GM12892 (cell line): ENCODE results near the gene HTR6.

Experiments used
- DNase-seq: peaks from one replicate; pipeline ENCODE4 v3.0.0; 2011; ENCODE audit not compliant: insufficient read length
- FAIRE-seq: peaks from 2 replicates; lab custom pipeline; 2011; peaks lifted over from hg19 to GRCh38; lab: Jason Lieb, UNC
- POLR2A ChIP-seq: IDR thresholded peaks from 2 replicates; pipeline ENCODE4 v1.6.1; 2011; ENCODE audit warnings: low read depth, low read length, control low read depth
- POLR2AphosphoS5 ChIP-seq: IDR thresholded peaks from 2 replicates; pipeline ENCODE4 v1.6.1; 2011; ENCODE audit warnings: low read depth, low read length, control low read depth
- TAF1 ChIP-seq: IDR thresholded peaks from 2 replicates; pipeline ENCODE4 v1.6.1; 2011; ENCODE audit warnings: low read depth, mild to moderate bottlenecking, control low read depth, low read length, borderline replicate concordance

HTR6 gene

DNA sequence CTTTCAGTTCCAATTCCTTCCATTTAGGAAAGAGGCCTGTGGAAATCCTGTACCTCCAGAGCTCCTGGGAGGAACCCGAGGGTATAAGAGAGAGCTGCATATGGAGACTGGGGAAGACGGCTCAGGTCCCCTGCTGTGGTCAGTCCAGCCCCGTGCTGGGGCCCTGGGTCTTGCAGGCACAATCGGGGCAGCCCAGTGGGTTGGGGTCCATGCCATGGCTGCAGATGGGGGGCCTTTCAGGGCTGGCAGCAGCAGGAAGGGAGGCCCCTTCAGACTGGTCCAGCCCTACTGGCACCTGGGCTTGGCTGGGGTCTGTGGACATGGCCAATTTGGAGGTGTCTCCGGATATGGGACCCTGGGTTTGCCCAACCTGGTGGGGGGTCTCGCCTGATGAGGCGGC is 18.2 kb downstream of the HTR6 start:
- no peak for TF ChIP-seq TAF1
- no peak for TF ChIP-seq POLR2AphosphoS5
- no peak for TF ChIP-seq POLR2A
- no peak for FAIRE-seq
- DNase-seq, result no peak

GRCh38 chr1:19683351-19683750 is 18.7 kb downstream of the HTR6 start:
- DNase-seq, result no peak
- no peak for TF ChIP-seq POLR2AphosphoS5
- no peak for TF ChIP-seq TAF1
- no peak for TF ChIP-seq POLR2A
- FAIRE-seq, result no peak

- FAIRE-seq (no peak), DNase-seq (no peak)
- TF ChIP-seq POLR2AphosphoS5 (no peak), TAF1 (no peak), POLR2A (no peak)
Observed at GRCh38 chr1:19684677-19685076, 20.0 kb downstream of the HTR6 start.

DNA sequence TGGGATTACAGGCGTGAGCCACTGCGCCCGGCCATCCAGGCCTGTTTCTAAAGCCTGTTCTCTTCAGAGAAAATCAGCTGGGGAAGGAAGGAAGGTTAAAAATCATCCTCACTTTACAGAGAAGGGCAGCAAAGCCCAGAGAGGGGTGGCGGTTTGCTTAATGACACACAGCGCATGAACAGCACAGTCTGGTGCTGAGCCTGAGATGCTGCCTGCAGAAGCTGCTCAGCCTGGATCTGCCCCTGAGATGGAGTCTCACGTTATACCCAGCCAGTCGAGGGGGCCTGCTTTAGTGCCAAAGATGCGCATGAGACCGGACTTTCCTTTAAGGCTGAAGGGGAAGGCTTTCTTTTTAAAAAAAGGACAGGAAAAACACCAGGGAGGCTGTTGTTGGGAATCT is 21.3 kb downstream of the HTR6 start:
- DNase-seq (no peak), FAIRE-seq (no peak)
- TF ChIP-seq POLR2AphosphoS5, result no peak
- no peak for TF ChIP-seq POLR2A

- no peak for DNase-seq
- TF ChIP-seq POLR2AphosphoS5 (no peak), TAF1 (no peak), POLR2A (no peak)
- FAIRE-seq, result no peak
Observed at GRCh38 chr1:19687414-19687813, 22.7 kb downstream of the HTR6 start.

DNA sequence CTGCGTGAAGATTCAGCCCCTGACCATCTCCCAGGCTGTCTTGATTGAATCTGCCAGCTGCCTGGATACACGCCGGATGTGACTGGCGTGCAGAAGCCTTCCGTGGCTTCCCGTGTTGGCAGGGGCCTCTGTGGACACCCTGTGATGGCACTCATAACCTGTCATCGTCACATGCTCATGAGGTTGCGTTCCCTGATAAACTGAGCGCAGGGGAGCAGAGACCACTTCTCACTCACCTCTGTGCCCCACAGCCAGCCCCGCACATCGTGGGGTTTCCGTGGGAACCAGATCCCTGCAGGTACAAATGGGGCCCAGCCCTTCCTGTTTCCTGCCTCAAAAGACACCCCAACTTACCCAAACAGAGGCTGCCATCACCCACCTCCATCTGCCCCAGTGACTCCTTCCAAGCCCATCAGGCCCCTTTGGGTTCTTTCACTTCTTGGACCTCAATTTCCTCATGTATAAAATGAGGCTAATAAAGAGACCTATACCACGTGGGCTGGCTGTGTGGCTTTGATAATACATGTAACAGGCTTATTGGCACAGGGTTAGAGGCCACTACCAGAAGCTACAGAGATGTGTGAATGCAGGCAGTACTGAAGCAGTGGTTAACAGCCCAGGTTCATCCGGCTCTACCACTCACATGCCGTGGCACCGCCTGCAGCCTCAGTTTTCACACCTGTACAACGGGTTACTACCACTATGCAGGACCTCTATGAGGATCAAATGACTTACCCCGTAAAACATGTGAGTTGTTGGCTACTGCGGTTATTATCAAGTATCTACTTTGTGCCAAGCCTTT is 23.6 kb downstream of the HTR6 start:
- DNase-seq, result no peak
- FAIRE-seq, result no peak
- TF ChIP-seq POLR2AphosphoS5 (no peak), POLR2A (no peak), TAF1 (no peak)

DNA sequence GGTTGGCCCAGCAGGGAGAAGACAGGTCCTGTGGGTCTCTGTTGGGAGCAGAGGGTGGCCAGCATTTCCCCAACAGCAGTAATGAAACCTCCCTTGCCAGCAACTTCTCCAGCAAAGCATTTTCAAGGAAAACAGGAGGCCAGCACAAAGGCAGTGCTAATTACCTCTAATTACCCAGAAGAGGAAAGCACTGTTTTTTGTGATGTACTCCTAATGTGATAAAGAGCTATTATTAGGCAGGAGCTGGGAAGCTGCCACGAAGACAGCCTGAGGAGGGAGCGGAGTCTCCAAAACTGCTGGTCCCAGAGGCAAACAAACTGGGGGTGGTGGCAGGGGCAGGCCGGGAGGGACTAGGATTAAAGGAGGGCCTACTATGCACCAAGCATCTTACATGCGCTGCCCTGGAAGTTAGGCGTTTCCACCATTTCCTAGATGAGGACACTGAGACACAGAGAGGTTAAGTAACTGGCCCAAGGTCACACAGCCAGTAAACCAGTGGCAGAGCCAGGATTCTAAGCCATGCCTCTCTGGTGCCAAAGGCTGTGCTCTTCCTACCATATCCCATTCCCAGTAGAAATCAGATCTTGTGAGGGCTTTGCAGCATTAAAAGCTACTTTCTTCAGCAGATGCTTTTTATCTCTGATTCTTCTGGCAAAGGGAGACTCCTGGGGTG is 24.5 kb downstream of the HTR6 start:
- DNase-seq (no peak), FAIRE-seq (no peak)
- TF ChIP-seq POLR2A, result no peak
- TF ChIP-seq POLR2AphosphoS5, result no peak
- TF ChIP-seq TAF1, result no peak

GRCh38 chr1:19689856-19690255 is 25.2 kb downstream of the HTR6 start:
- DNase-seq, result no peak
- FAIRE-seq, result no peak
- no peak for TF ChIP-seq TAF1
- no peak for TF ChIP-seq POLR2AphosphoS5
- TF ChIP-seq POLR2A, result no peak

DNA sequence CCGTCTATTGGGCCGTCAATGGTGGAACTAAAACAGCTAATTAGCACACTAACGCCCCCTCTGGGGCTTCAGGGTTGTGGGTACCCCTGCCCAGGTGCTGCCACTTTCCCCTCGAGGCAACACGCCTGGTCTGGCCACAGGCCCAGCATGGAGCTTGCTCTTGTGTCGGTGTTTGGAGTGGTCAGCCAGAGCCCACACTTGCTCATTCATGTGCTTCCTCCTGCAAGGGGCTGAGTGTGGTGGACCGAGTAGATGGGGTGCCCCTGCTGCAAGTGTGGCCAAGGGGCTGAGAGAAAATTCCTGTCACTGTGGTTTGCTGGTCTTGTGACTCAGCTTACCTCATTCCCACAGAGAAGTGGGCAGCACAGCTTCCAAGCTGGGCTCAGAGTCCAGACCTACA is 25.7 kb downstream of the HTR6 start:
- no peak for TF ChIP-seq TAF1
- TF ChIP-seq POLR2AphosphoS5, result no peak
- TF ChIP-seq POLR2A, result no peak
- no peak for FAIRE-seq
- no peak for DNase-seq

GRCh38 chr1:19694298-19694697 is 29.6 kb downstream of the HTR6 start:
- no peak for DNase-seq
- no peak for FAIRE-seq
- TF ChIP-seq POLR2A (no peak), POLR2AphosphoS5 (no peak), TAF1 (no peak)

- TF ChIP-seq POLR2A (no peak), TAF1 (no peak), POLR2AphosphoS5 (no peak)
- FAIRE-seq, result no peak
- no peak for DNase-seq
Observed at GRCh38 chr1:19695772-19696171, 31.1 kb downstream of the HTR6 start.

DNA sequence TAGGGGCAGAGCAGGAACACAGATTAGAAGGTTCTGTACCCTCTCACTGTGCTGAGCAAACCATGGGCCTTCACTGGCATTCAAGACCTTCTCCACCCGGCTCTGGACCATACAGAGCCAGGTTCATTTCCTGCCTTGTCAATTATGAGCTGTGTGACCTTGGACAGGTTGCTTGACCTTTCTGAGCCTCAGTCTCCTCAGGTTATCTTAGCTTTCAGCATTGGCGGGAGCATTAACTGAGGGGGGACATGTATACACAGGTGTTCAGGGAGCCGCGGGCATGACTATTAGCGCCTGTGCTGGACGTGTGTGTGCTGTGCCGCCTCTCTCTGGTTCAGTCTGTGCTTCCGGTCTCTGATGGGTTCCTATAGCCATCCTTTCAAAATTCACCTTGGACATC is 32.1 kb downstream of the HTR6 start:
- no peak for DNase-seq
- no peak for TF ChIP-seq TAF1
- TF ChIP-seq POLR2A, result no peak
- TF ChIP-seq POLR2AphosphoS5, result no peak
- FAIRE-seq, result no peak
